Epidermal melanocyte (primary cell): ENCODE data around the gene CNNM2.
"Not testable (repeated sequence)": the region's sequence is repeated elsewhere in the genome, so short reads cannot be mapped to it uniquely, and the experiment has no call there.

ENCODE experiments used
- DNase-seq: peaks from one replicate; pipeline ENCODE4 v3.0.0; 2011; ENCODE audit warnings: low spot score; ENCODE audit not compliant: insufficient read length

CNNM2 gene

DNA sequence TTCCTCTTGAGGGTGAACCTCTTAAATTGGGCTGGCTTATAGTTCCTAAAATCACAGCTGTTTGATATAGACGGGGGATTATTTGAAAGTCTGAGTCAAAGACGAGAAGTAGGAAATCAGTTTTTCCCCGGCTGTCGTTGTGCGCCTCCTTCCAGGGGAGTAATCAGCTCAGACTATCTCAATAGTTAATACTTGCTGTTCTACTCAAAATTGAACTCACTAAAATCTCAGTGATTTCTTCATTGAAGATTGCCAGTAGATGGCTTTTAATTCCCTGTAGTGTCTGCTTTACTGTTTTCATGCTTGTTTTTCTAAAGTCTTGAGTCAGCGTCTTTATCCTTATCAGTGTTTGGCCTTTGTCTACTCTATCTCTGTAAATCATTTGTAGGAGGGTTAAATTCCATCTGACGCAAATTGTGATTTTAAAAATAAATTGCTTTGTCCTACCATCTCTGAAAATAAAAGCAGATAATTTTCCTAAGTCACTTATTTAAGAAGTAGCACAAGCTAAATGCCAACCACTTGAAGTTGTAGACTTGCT, 47.3 kb downstream of the CNNM2 start:
- DNase-seq = no peak

DNA sequence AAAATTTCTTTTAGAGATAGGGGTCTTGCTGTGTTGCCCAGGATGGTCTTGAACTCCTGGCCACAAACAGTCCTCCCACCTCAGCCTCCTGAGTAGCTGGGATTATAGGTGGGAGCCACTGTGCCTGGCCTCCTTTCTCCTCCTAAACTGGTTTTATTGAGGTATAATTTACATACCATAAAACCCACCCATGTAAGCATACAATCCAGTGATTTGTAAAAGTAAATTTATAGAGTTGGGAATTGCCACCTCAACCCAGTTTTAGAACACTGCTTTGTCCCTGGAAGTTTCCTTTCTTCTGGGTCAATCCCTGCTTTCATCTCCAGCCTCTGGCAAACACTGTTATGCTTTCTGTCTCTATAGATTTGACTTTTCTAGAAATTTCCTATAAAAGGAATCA, 49.0 kb downstream of the CNNM2 start:
- DNase-seq = no peak

DNA sequence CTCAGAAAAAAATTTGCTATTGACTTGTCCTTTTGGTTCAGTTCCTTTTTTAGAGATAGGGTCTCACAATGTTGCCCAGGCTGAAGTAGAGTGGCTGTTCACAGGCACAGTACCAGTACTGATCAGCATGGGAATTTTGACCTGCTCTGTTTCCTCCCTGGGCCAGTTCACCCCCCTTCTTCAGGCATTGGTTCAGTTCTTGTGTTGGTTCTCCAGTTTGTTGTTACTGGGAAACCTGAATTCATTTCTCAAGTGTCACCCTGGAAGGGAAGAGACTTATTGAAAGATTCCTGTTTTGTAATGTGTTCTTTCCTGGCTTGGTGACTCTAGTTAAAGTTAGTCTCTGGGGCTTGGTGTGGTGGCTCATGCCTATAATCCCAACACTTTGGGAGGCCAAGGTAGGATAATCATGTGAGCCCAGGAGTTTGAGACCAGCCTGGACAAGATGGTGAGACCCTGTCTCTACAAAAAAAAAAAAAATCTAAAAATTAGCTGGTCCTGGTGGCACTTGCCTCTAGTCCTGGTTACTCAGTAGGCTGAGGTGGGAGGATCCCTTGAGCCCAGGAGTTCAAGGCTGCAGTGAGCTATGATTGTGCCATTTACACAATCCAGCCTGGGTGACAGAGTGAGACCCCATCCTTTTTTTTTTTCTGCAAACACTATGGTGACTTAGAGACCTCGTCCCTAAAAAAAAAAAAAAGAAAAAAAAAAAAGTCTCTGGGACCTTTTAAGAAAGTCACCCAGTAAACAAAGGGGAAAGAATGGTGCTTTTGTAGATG, 52.7 kb downstream of the CNNM2 start:
- no peak for DNase-seq

GRCh38 chr10:102975483-102976379, 57.6 kb downstream of the CNNM2 start:
- DNase-seq = no peak

GRCh38 chr10:102976380-102976726, 58.3 kb downstream of the CNNM2 start:
- DNase-seq = not testable (repeated sequence)

DNA sequence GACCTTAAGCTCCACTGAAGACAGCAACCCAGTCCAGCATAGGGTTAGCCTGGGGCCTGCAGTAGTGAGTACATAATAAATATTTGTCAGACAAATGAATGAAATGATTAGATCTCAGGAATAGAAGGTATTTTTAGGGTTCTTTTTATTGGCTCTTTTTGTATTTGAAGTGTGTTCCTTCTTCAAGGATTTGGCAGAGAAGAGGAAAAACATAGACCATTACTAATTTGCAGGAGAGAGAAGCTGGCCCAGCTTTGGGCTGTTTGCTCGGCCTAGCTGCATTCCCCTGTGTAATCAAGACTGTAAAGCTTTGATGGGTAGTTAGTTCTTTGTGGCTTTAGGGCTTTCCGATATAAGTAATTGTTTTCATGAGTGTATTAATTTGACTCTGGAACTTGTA, 64.2 kb downstream of the CNNM2 start:
- DNase-seq = no peak

GRCh38 chr10:102984086-102984485, 66.0 kb downstream of the CNNM2 start:
- DNase-seq = no peak

- no peak for DNase-seq
These were observed 67.7 kb downstream of the CNNM2 start for GRCh38 chr10:102985811-102986210.

DNA sequence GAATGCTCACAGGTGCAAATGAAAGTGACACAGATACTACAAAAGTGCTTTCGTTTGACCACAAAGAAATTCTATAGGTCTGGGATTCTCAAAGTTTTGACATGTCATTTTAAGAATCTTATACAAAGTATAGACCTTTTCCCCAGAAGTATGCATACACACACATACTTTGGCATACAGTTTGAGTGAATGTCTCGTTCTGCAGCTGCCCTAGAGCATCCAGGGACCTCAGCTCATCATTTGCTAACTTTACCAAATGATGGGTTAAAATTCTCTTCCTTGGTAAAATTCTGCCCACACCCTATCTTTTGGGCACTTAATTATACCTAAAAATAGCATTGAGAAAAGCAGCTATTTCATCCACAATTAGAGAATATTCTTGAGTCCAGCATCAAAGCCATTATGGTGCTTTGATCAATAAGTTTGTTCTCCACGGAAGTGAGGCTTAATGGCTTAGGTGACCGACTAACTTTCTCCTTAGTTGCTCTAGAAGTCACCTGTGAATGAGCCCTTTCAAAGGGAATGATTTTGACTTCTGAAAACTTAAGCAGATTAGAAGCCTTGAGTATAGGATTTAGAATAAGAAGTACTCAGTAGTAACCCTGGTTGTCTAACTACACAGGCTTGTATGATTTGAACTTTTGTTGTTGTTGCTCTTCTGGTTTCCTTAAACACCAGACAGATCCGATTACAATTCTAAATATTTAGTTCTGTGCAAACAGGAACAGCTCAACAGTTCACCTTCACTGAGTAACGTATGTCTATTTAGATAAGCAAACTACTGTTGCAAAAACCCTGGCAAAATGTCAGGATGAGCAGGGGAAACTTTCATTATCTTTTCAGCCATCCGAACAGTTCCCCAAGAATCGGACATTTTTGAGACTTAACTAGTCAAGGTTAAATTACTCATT, 70.6 kb downstream of the CNNM2 start:
- DNase-seq = no peak

DNA sequence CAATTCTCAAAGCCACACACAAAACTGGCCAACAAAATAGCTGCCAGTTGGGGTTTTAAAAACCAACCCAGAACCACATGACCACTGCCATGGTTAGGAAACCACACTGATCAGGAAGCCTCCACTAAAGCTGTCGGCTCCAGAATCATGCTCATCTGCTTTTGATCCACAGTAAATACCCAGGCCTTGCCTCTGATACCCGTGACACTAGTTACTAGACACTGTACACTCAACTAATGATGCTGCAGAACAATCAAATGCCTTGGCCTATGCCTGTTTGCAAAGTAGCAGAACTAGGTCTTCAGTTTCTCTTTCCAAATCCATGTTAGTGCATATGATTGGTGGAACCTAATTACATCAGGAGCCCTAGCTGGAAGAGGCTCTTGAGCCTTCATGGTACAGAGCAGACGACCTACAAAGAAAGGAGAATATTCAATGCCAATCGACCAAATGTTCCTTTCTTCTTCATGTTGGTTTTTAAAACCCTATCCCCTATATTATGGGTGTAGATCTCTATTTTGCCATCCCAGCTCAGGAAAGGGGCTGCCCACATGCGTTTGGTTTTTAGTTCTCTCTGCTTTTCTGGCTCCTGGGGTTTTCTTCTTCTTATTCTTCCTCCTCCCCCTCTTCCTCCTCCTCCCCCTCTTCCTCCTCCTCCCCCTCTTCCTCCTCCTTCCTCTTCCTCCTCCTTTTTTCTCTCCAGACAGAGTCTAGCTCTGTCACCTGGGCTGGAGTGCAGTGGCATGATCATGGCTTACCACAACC, 76.6 kb downstream of the CNNM2 start:
- DNase-seq = no peak

DNA sequence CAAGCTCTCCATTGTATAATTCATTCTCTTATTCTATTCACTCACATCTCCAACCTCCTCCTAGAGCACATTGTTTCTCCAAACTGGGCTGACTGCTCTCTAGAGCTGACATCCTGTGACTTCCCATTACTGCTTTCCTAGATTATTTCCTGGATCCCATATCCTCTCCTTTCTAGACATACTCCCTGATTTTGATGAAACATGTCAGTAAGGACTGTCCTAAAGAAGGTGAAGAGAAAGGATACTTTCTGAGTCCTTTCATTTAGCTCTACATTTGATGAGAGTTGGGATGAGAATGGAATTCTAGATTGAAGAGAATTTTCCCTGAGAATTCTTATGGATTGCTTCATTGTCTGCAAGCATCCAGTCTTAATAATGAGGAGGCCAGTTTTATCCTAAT, 78.8 kb downstream of the CNNM2 start:
- DNase-seq = no peak

DNA sequence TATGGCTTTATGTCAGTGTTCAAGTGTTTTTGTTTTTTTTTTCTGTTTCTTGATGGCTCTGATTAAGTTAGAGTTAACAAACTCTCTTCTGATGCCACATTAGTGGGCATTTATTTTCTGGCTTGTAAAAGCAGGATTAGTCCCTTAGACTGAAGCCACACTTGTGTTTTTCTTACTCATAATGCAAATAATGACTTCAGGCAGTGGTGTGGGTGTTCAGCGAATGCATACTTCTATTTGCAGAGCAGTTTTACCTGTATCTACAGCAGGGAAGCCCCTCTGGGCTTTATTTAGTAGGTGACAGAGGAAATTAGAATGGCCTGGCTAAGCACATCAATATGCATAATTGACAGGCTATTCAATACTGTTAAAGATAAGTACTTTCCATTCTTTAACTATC, 79.9 kb downstream of the CNNM2 start:
- no peak for DNase-seq

DNA sequence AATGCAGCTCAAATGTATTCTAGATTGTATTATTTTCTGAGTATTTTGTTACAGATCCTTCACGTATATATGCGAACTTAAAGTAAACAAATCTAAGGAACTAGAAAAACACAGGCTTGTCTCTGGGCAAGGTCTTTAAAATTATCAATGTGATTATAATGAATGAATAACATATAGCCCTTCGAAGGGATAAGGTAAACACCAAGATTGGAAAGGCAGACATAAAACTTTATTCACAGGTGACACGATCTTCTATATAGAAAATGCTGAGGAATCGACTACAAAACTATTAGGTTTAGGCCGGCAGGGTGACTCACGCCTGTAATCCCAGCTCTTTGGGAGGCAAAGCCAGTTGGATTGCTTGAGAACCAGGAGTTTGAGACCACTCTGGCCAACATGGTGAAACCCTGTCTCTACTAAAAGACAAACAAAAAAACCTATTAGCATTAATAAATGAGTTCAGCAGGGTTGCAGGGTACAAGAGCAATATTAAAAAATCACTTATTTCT, 80.4 kb downstream of the CNNM2 start:
- DNase-seq = no peak

- not testable (repeated sequence) for DNase-seq
These were observed 82.0 kb downstream of the CNNM2 start for GRCh38 chr10:103000050-103000449.

DNA sequence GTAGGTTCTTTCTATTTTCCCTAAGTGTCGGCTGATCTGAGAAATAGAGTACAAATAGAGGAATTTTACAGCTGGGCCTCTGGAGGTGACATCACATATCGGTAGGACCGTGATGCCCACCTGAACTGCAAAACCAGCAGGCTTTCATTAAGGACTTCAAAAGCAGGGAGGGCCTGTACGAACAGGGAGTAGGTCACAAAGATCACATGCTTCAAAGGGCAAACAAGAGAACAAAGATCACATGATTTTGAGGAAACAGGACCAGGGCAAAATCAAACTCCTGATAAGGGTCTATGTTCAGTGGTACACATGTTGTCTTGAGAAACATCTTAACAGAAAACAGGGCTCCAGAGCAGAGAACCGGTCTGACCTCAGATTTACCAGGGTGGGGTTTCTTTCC, 88.9 kb downstream of the CNNM2 start:
- no peak for DNase-seq

DNA sequence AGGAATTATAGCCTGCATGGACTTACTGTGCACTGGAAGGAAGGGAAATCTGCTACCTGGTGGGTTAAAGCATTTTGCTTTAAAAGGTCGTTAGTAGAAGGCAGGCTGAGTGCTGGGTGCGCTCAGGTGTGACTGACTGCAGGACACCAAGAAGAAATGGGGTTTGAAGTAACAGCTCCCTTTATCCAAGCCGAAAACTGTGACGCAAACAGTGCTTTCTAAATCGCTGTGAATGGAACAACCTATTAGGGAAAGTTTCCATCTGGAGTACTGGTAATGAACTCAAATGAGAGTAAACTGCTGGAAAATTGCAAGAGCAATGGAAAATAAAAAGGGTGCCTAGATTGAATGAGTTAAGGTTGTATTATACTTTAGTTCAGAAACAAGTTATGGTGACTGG, 95.3 kb downstream of the CNNM2 start:
- DNase-seq = no peak

- DNase-seq = no peak
These were observed 101.3 kb downstream of the CNNM2 start for GRCh38 chr10:103019425-103019824.

- DNase-seq = no peak
These were observed 103.2 kb downstream of the CNNM2 start for GRCh38 chr10:103021150-103021899.

DNA sequence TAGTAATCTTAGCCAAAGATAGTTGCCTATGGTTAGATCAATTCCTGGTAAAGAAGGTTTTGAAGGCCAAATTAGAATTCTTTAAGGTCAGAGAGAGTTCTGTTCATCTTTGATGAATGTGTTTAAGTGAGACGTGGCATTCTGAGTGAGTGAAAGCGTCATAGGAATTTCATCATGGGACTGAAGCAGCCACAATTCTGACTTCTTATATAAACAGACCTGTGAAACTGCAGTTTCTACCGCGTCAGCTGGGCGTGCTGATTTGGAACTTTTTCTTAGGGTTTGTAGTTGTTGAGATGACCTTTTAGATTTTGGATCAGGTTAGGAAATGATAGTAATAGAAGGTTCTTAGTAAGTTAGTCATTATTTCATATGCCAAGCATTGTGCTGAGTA, 103.8 kb downstream of the CNNM2 start:
- peak; percentile 33 for DNase-seq

- no peak for DNase-seq
These were observed 107.6 kb downstream of the CNNM2 start for GRCh38 chr10:103025696-103026095.
